Right atrium auricular region (tissue), 2 donors: Measurements from ENCODE around the gene BDP1. TPM values are rescaled to one million over a fixed set of nuclear protein-coding genes. Genes with fewer than 3 reads are reported as not detected.
"Not testable (repeated sequence)": the region's sequence is repeated elsewhere in the genome, so short reads cannot be mapped to it uniquely, and the experiment has no call there.

ENCODE experiments used
- DNase-seq: peaks from one replicate; pipeline ENCODE4 v3.0.0-alpha.2; 2019; ENCODE audit warnings: low spot score
- H3K27ac ChIP-seq, 2 donors: fragments of 200-600 bp; sonication (generic); 1 replicate in 1 of 2; 2 replicates in 1 of 2; pipeline ENCODE4 v1.5.1; 2016 to 2019
- H3K27me3 ChIP-seq, 2 donors: fragments of 200-600 bp; sonication (generic); one replicate each; pipeline versions ENCODE4 v1.5.1 to v1.6.0; 2017 to 2019
- H3K36me3 ChIP-seq: fragments of 200-600 bp; sonication (generic); one replicate; pipeline ENCODE4 v1.5.1; 2016
- H3K4me1 ChIP-seq, 2 donors: fragments of 200-600 bp; sonication (generic); one replicate each; pipeline versions ENCODE4 v1.5.1 to v1.6.0; 2017 to 2019
- H3K4me3 ChIP-seq, 2 donors: fragments of 200-600 bp; sonication (generic); 1 replicate in 1 of 2; 2 replicates in 1 of 2; pipeline ENCODE4 v1.5.1; 2017 to 2019; ENCODE audit warnings: mild to moderate bottlenecking in 1 of 2, moderate library complexity in 1 of 2
- H3K9me3 ChIP-seq, 2 donors: fragments of 200-600 bp; sonication (generic); one replicate each; pipeline ENCODE4 v1.5.1; 2019
- CTCF ChIP-seq, 2 donors: fragments of 200-600 bp; sonication (generic); IDR thresholded peaks; one replicate each; pipeline ENCODE4 v1.5.1; 2019; ENCODE audit warnings: antibody characterized with exemption in 2 of 2
- total RNA-seq, 2 donors: library from RNA; depleted of rRNA; stranded (reverse); fragments of >200 nt; gene quantifications; one replicate each; pipeline ENCODE4 v1.1.0, GENCODE V29; 2016

Gene BDP1
- total RNA-seq, 2 donors from 2014 or later, result 11.8 to 20.1 TPM

GRCh38 chr5:71601222-71602026 lies 146.0 kb downstream of the BDP1 start:
- no peaks in the 10 kb centered on the region for H3K9me3 ChIP-seq
- peaks cover 0 to 15% of the 10 kb centered on the region in 2 donors for H3K4me1 ChIP-seq
- peak overlapping the region; percentile 9 to 71 for H3K27ac ChIP-seq
- H3K36me3 ChIP-seq, result peaks cover 21% of the 10 kb centered on the region
- H3K27me3 ChIP-seq, result no peaks in the 10 kb centered on the region
- no peak overlapping the region for H3K4me3 ChIP-seq
- TF ChIP-seq CTCF (IDR thresholded peaks at IDR 0.05), result peak; percentile 40 to 66
- DNase-seq, result peak; percentile 59

- not testable (repeated sequence) for H3K4me3 ChIP-seq, H3K27me3 ChIP-seq, H3K4me1 ChIP-seq, H3K36me3 ChIP-seq, H3K27ac ChIP-seq, DNase-seq, H3K9me3 ChIP-seq
Observed at GRCh38 chr5:71609916-71610315, 154.5 kb downstream of the BDP1 start.

- TF ChIP-seq CTCF (IDR thresholded peaks at IDR 0.05), result no peak
- Histone ChIP-seq H3K27ac (no peak overlapping the region), H3K9me3 (no peaks in the 10 kb centered on the region), H3K36me3 (peaks cover 12% of the 10 kb centered on the region), H3K4me3 (no peak overlapping the region), H3K4me1 (no peaks in the 10 kb centered on the region), H3K27me3 (no peaks in the 10 kb centered on the region)
- no peak for DNase-seq
Observed at GRCh38 chr5:71615809-71616208, 160.4 kb downstream of the BDP1 start.

Other genes starting within 250 kb of the BDP1 start
- 10 to 100 TPM; 30.7 to 73.6 TPM for gene MCCC2, start 131.7 kb downstream of the BDP1 start, total RNA-seq